Measurements from ENCODE around the gene BDKRB1. TPM values are rescaled to one million over a fixed set of nuclear protein-coding genes. Genes with fewer than 3 reads are reported as not detected.

Gene BDKRB1
- total RNA-seq, 1 donor from 2014 or later, result not detected

DNA sequence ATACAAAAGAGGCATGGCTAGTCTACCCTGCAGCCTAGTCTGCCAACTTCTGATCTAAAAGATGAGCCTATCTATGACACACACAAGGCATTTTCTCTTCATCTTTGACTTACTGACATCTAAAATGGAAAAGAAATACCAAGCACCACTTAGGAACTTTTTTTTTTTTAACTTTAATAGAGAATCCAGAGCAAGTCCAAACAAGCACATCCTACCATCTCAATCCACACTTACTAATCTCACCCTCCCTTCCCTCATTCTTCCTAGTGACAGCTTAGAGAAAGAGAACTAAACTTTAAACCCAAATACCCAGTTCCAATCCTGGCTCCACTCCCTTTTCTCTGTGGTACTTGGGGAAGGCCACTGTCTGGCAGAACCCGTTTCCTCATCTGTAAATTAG is 31.8 kb downstream of the BDKRB1 start:
- no peaks in the 10 kb centered on the region for H3K4me1 Mint-ChIP-seq
- H3K36me3 Mint-ChIP-seq (ENCODE audit: low read depth), result peaks cover 20% of the 10 kb centered on the region
- intact Hi-C loops (cut with micrococcal nuclease), result no loop called here
- no peak overlapping the region for H3K4me3 Mint-ChIP-seq
- no peak for DNase-seq
- no peaks in the 10 kb centered on the region for H3K27me3 Mint-ChIP-seq
- no peaks in the 10 kb centered on the region for H3K9me3 Mint-ChIP-seq
- H3K27ac Mint-ChIP-seq, result no peak overlapping the region

DNA sequence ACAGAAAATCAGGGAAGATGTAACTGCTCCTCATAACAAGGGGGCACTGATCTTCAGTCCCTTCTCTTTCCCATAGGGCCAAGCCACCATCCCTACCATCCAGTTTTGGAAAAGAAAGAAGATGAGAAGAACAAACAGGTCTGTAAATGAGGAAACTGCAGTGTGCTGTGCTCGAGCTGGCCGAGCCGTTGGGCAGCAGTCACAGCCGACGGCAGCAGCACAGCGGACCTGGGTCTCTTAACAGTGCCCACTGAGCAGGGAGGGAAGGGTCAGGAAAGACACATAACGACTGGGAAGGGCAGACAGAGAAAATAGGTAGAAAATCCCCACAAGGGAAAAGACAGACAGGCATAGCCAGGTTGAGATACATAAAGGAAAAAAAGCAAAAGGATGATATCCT is 38.2 kb downstream of the BDKRB1 start:
- H3K4me3 Mint-ChIP-seq, result no peak overlapping the region
- H3K4me1 Mint-ChIP-seq, result no peaks in the 10 kb centered on the region
- no peaks in the 10 kb centered on the region for H3K9me3 Mint-ChIP-seq
- no peaks in the 10 kb centered on the region for H3K27me3 Mint-ChIP-seq
- intact Hi-C loops (cut with micrococcal nuclease), result no loop called here
- peak; percentile 32 for DNase-seq
- peaks cover 14% of the 10 kb centered on the region for H3K36me3 Mint-ChIP-seq (ENCODE audit: low read depth)
- no peak overlapping the region for H3K27ac Mint-ChIP-seq

DNA sequence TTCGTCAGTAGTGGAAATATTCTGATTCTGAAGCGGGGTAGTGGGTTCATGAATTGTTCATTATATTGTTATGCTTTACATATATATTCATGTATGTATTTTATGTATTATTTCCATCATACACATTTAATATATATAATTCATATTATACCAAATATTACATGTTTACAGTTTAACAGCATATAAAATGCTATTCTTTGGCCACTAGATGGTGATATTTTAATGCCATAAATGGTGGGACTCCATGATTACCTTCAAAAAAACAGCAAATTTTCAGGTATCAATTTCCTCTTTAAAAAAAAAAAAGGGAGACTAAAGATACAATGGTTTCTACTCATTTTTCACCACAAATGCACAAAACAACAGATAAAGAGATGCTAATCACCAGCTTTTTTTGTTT is 41.0 kb downstream of the BDKRB1 start:
- Mint-ChIP-seq H3K4me1 (no peaks in the 10 kb centered on the region), H3K27ac (no peak overlapping the region), H3K9me3 (no peaks in the 10 kb centered on the region), H3K4me3 (no peak overlapping the region), H3K36me3 (ENCODE audit: low read depth) (peaks cover 12% of the 10 kb centered on the region), H3K27me3 (no peaks in the 10 kb centered on the region)
- intact Hi-C loops (cut with micrococcal nuclease), result loop anchor here (1.0 kb wide), 1 partner anchor 127 kb away; no protein-coding TSS in a partner anchor
- no peak for DNase-seq

DNA sequence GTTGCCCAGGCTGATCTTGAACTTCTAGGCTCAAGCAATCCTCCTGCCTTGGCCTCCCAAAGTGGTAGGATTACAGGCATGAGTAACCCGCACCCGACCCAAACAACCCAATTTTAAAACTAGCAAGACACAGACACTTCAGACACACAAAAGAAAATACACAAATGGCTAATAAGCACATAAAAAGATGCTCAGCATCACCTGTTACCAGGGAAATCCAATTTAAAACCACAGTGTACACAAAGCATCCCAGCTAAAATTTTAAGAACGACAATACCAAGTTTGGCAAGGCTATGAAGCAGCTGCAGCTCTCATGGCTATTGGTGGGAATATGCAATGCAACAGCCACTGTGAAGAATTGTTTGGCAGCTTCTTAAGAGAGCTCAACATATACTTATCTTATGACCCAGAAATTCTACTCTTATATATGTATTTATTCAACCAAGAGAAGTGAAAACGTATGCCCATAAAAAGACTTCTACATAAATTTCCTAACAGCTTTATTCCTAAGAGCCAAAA is 42.0 kb downstream of the BDKRB1 start:
- no peaks in the 10 kb centered on the region for H3K9me3 Mint-ChIP-seq
- H3K4me3 Mint-ChIP-seq, result no peak overlapping the region

DNA sequence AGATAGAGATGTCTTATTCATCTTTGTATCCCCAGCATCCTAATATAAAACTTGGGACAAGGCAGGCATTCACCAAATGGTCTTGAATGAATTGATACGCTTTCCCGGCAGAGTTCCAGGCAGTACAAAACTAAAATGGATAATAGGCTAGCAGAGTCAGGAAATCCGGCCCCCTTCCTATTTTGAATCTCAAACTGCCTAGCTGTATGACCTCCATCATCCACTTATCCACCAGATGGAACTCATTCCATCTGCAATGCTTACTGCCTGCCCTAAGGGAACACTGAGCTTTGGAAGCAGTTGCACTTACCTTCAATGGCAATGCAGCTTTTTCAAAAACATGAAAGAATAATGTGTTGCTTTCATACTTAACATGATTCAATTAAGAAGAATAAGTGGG is 43.4 kb downstream of the BDKRB1 start:
- Mint-ChIP-seq H3K27ac (no peak overlapping the region), H3K36me3 (ENCODE audit: low read depth) (peaks cover 17% of the 10 kb centered on the region), H3K4me1 (no peaks in the 10 kb centered on the region), H3K4me3 (no peak overlapping the region), H3K27me3 (no peaks in the 10 kb centered on the region), H3K9me3 (no peaks in the 10 kb centered on the region)
- intact Hi-C loops (cut with micrococcal nuclease), result no loop called here
- DNase-seq, result no peak

More for the DNA sequence above, 42.0 kb downstream of the BDKRB1 start:
- Mint-ChIP-seq H3K27me3 (no peaks in the 10 kb centered on the region), H3K4me1 (no peaks in the 10 kb centered on the region), H3K36me3 (ENCODE audit: low read depth) (peaks cover 16% of the 10 kb centered on the region), H3K27ac (no peak overlapping the region)
- DNase-seq, result no peak
- intact Hi-C loops (cut with micrococcal nuclease), result loop anchor here (1.0 kb wide), 1 partner anchor 126 kb away; no protein-coding TSS in a partner anchor

DNA sequence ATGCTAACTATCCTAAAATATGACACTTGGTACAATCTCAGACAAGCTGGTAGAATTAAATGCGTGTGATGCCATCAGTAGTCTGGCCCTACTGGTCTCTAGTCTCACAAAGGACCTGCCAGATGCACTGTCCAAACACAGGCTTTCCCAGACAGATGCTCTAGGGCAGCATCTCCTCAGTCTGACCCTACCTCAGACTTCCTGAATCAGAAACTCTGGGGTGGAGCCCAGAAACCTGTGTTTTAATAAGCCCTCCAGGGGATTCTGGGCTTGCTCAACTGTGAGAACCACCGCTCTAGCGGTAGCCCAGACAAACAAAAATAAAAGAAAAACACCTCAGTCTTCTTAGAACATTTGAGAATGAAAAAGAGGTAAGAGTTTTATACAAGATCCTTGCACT is 48.0 kb downstream of the BDKRB1 start:
- no peak for DNase-seq
- no peak overlapping the region for H3K27ac Mint-ChIP-seq
- no peaks in the 10 kb centered on the region for H3K4me1 Mint-ChIP-seq
- intact Hi-C loops (cut with micrococcal nuclease), result no loop called here
- H3K27me3 Mint-ChIP-seq, result no peaks in the 10 kb centered on the region
- no peaks in the 10 kb centered on the region for H3K9me3 Mint-ChIP-seq
- H3K36me3 Mint-ChIP-seq (ENCODE audit: low read depth), result peaks cover 25% of the 10 kb centered on the region
- H3K4me3 Mint-ChIP-seq, result no peak overlapping the region

DNA sequence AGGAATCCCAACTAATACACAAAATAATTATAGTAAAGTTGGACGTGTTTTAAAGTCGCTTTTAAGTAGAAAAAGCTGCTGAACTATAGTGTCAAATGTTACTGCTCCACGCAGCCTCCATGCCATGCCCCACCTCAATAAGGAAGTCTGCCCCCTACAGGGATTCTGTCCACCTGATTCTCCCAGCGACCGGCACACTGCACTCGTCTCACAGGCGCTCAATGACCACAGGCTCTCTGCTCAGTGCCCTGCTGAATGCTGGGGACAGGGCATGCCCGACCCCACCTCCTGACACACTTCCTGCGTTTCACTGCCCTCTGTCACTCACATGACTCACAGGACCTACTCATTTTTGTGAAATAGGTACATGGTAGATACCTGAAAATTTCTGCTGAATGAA is 48.9 kb downstream of the BDKRB1 start:
- no peak overlapping the region for H3K4me3 Mint-ChIP-seq
- no peak overlapping the region for H3K27ac Mint-ChIP-seq
- DNase-seq, result no peak
- intact Hi-C loops (cut with micrococcal nuclease), result no loop called here
- no peaks in the 10 kb centered on the region for H3K9me3 Mint-ChIP-seq
- H3K36me3 Mint-ChIP-seq (ENCODE audit: low read depth), result peaks cover 23% of the 10 kb centered on the region
- H3K27me3 Mint-ChIP-seq, result no peaks in the 10 kb centered on the region
- no peaks in the 10 kb centered on the region for H3K4me1 Mint-ChIP-seq

DNA sequence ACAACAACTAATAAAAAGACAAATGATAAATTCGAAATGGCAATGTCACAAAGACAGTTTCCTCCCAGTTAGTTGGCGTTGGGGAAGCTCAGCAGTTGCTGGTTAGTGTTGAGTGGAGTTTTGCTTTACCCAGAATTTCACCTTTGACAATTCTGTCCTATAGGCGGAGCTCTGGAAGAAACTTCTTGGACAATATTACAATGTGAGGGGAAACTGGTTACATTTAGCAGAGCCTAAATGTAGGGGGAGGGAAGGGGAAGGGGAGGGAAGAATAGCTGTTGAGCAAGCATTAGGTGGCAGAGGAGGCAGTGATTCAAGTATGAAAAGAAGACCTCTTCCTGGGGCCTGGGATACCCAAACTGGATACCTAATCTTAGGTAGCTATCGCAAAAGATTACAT is 51.4 kb downstream of the BDKRB1 start:
- no peak for DNase-seq

DNA sequence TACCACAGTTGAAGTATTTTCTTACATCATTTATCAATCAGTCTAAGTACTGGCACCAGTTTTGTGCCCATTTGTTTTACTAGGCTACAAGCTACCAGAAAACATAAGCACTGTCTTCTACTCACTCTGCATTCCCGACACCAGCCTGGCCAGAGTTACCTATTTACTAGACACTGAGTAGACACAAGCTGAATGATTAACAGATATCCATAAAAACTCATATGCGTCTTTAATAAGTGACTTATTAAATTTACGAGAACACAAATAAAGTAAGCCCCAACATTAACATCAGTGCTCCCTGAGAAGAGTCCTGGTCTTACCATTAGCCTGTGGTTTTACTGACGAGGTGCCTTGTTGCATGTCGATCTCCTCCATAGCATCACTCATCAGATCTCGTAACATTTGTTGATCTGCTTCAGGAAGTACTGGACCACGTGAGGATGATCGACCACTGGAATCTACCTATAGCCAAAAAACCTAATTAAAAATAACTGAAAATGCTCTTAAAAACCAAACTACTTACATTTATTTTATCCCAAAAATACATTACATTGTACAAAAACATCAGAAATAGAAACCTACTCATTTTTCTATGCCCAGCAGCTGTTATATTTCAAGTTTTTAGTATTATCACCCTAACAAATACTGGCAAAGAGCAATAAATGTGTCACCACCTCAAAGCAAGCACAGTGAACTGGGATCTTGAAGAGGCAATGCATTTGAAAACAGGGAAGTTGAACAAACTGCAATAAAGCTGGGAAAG is 53.3 kb downstream of the BDKRB1 start:
- no peak overlapping the region for H3K27ac Mint-ChIP-seq
- DNase-seq, result no peak
- no peaks in the 10 kb centered on the region for H3K9me3 Mint-ChIP-seq
- H3K4me3 Mint-ChIP-seq, result no peak overlapping the region
- no peaks in the 10 kb centered on the region for H3K27me3 Mint-ChIP-seq
- H3K4me1 Mint-ChIP-seq, result no peaks in the 10 kb centered on the region
- intact Hi-C loops (cut with micrococcal nuclease), result no loop called here
- H3K36me3 Mint-ChIP-seq (ENCODE audit: low read depth), result peaks cover 25% of the 10 kb centered on the region

More for the DNA sequence above, 51.4 kb downstream of the BDKRB1 start:
- Mint-ChIP-seq H3K27me3 (no peaks in the 10 kb centered on the region), H3K9me3 (no peaks in the 10 kb centered on the region), H3K4me3 (no peak overlapping the region), H3K27ac (no peak overlapping the region), H3K4me1 (no peaks in the 10 kb centered on the region), H3K36me3 (ENCODE audit: low read depth) (peaks cover 25% of the 10 kb centered on the region)
- intact Hi-C loops (cut with micrococcal nuclease), result no loop called here

DNA sequence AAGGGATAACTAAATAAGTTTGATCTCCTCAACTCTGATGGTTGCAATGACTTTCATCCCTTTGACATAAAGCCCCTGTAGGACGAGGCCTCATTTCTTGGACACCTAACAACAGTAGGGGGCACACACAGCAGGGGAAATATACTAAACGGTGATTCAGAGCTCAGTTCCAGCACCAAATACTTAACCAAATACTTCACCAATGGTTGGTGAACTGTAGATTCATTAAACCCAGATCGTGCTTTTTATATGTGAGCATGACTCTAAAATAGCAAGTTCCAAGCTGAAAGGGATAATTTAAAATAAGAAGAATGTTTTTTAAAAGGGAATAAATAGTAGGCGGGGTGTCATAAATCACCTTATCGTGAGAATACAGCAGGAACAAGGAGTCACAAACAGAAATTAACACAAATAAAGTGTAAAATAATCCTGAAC is 53.9 kb downstream of the BDKRB1 start:
- Mint-ChIP-seq H3K27me3 (no peaks in the 10 kb centered on the region), H3K4me3 (no peak overlapping the region), H3K4me1 (no peaks in the 10 kb centered on the region), H3K9me3 (no peaks in the 10 kb centered on the region), H3K36me3 (ENCODE audit: low read depth) (peaks cover 26% of the 10 kb centered on the region), H3K27ac (no peak overlapping the region)
- DNase-seq, result no peak
- intact Hi-C loops (cut with micrococcal nuclease), result no loop called here

DNA sequence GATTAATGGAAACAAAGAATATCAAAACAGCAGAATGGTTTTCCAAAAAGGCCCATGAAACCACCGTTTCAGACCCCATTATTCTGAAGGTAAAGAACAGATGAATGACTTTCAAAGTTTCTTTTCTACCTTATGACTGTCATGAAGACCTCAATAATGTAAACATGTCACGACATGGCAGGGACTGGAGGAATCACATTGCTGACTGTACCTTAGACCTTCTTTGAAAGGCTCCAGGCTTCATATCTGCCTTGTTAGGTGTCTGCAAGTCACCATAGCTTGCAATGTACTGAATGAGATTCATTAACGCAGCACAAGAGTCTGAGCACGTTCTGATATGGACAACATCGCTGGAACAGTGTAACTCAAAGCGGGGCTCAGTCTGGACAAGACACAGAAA is 54.9 kb downstream of the BDKRB1 start:
- no peak overlapping the region for H3K4me3 Mint-ChIP-seq
- H3K27ac Mint-ChIP-seq, result no peak overlapping the region
- DNase-seq, result no peak
- no peaks in the 10 kb centered on the region for H3K4me1 Mint-ChIP-seq
- no peaks in the 10 kb centered on the region for H3K9me3 Mint-ChIP-seq
- H3K27me3 Mint-ChIP-seq, result no peaks in the 10 kb centered on the region
- peaks cover 32% of the 10 kb centered on the region for H3K36me3 Mint-ChIP-seq (ENCODE audit: low read depth)
- intact Hi-C loops (cut with micrococcal nuclease), result no loop called here

Other genes starting within 250 kb of the BDKRB1 start
- 0.36 and 0.47 TPM in 2 replicates for gene C14orf132, start 216.8 kb upstream of the BDKRB1 start, total RNA-seq
- not detected in 2 replicates for gene BDKRB2, start 51.4 kb upstream of the BDKRB1 start, total RNA-seq
- gene ATG2B, start 107.1 kb downstream of the BDKRB1 start, total RNA-seq, result 22.8 and 26.1 TPM in 2 replicates
- 16.3 and 19.3 TPM in 2 replicates for gene GSKIP, start 107.3 kb downstream of the BDKRB1 start, total RNA-seq
- 0.28 TPM in 1 of 2 replicates, not detected in the other for gene AK7, start 135.9 kb downstream of the BDKRB1 start, total RNA-seq
- 204 and 210 TPM in 2 replicates for gene PAPOLA, start 246.2 kb downstream of the BDKRB1 start, total RNA-seq